Adrenal gland (tissue), 12 donors: ENCODE results near the gene LRP1-AS. TPM values are rescaled to one million over a fixed set of nuclear protein-coding genes. Genes with fewer than 3 reads are reported as not detected.

Experiments used
- DNase-seq, 7 donors: peaks; one replicate each; pipeline ENCODE4 v3.0.0-alpha.2; 2019 to 2020
- H3K27ac ChIP-seq, 5 donors: fragments of 200-600 bp; sonication (generic) in 4 of 5; 1 replicate in 3 of 5; 2 replicates in 2 of 5; pipeline versions ENCODE4 v1.5.1 to v1.8.0; 2016 to 2020; ENCODE audit warnings: mild to moderate bottlenecking in 1 of 5
- H3K27me3 ChIP-seq: fragments of 200-600 bp; 2 replicates; pipeline ENCODE4 v1.8.0; 2021
- H3K36me3 ChIP-seq, 2 donors: fragments of 200-600 bp; replicated peaks in 1 of 2; 1 replicate in 1 of 2; 2 replicates in 1 of 2; pipeline versions ENCODE4 v1.5.1 to v1.8.0; 2018 to 2022
- H3K4me1 ChIP-seq, 2 donors: fragments of 200-600 bp; replicated peaks in 1 of 2; 1 replicate in 1 of 2; 2 replicates in 1 of 2; pipeline versions ENCODE4 v1.5.1 to v1.8.0; 2018 to 2021
- H3K4me3 ChIP-seq, 4 donors: fragments of 200-600 bp; sonication (generic) in 3 of 4; one replicate each; pipeline ENCODE4 v1.5.1; 2016 to 2018
- H3K9me3 ChIP-seq, 3 donors: fragments of 200-600 bp; sonication (generic) in 1 of 3; replicated peaks in 1 of 3; 1 replicate in 2 of 3; 2 replicates in 1 of 3; pipeline versions ENCODE4 v1.5.1 to v1.8.0; 2016 to 2021
- POLR2A ChIP-seq, 2 donors: fragments of 450-650 bp; IDR thresholded peaks; one replicate each; pipeline ENCODE4 v1.6.1; 2017; ENCODE audit warnings: antibody characterized with exemption in 2 of 2, mild to moderate bottlenecking in 2 of 2, moderate library complexity in 1 of 2
- WGBS, 4 donors: extraction: QIAGEN DNeasy Blood & Tissue Kit in 2 of 4; methylation state at CpG; one replicate each; pipeline versions ENCODE4 v1.1.5 to v1.1.7; 2013 to 2017; 5-methylcytosine and 5-hydroxymethylcytosine counted together
- intact Hi-C, 2 donors: fragments of 100-400 bp; cut with DNase I; formaldehyde crosslinking; loops; one replicate each; pipeline versions ENCODE4 v1.14.1 to v1.15.0; 2022 to 2023
- polyA plus RNA-seq, 3 donors: library from polyadenylated mRNA; stranded (reverse); fragments of 200-250 nt in 2 of 3; fragments of 350-450 nt in 1 of 3; fragmentation: Illumina TruSeq in 1 of 3; extraction: RNeasy Lipid Tissue Mini Kit (QIAGEN cat#74804) in 1 of 3; gene quantifications; one replicate each; pipeline ENCODE4 v1.2.3, GENCODE V29; 2013 to 2014
- total RNA-seq, 9 donors: library from RNA; depleted of rRNA in 4 of 9; stranded (reverse); fragments of >200 nt in 4 of 9; fragments of 120-200 nt in 1 of 9; fragmentation: NEBNext Ultra II Directional in 1 of 9; extraction: Animal tissue kit (Norgen Biotek cat#: 25700) in 1 of 9; gene quantifications; one replicate each; pipeline versions ENCODE4 v1.1.0 to v1.2.4, GENCODE V29; 2013 to 2023
- TF ChIP-seq, protein P1 (sequence below), 6 experiments: fragments of 450-650 bp in 4 of 6; fragments of 200-600 bp in 2 of 6; sonication (generic) in 1 of 6; IDR thresholded peaks; 1 replicate in 5 of 6; 2 replicates in 1 of 6; pipeline versions ENCODE4 v1.5.1 to v1.8.0; 2016 to 2021; ENCODE audit warnings: antibody characterized with exemption in 6 of 6, mild to moderate bottlenecking in 2 of 6, moderate library complexity in 1 of 6
- donor health status: healthy with polysubstance abuse.
- donor health status: Bipolar disorder and iron deficiency.
- donor health status: DM: yes; HTN: yes; CAD: no.
- donor health status: DM: no; HTN: no; CAD: no.
- donor health status: DM: no; HTN: no; CAD: no.
- donor health status: DM: yes; HTN: yes; CAD: no.

Gene LRP1-AS
- total and polyA plus RNA-seq, 12 donors: not detected

DNA sequence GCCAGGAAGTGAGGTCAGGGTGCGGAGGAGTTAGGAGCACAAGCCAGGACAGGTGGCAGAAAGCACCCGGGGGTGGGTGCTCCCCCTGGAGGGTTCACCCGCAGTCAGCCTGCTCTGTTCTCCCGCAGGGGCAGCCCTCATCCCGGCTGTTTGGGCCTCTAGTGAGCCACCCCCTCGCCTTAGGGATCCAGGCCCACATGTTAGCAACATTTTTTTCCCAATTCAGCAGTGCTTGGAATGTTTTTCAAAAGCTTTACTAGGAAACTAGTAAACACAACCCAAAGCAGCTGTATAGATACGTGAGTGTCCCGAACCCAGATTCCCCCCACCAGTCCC is 40.6 kb upstream of the LRP1-AS start:
- Histone ChIP-seq H3K27ac (no peak overlapping the region), H3K4me3 (no peak overlapping the region), H3K9me3 (no peaks in the 10 kb centered on the region), H3K27me3 (no peaks in the 10 kb centered on the region), H3K36me3 (peaks cover 0 to 86% of the 10 kb centered on the region in 2 donors), H3K4me1 (no peaks in the 10 kb centered on the region)
- TF ChIP-seq POLR2A (IDR thresholded peaks at IDR 0.05): no peak
- TF ChIP-seq, protein P1, sequence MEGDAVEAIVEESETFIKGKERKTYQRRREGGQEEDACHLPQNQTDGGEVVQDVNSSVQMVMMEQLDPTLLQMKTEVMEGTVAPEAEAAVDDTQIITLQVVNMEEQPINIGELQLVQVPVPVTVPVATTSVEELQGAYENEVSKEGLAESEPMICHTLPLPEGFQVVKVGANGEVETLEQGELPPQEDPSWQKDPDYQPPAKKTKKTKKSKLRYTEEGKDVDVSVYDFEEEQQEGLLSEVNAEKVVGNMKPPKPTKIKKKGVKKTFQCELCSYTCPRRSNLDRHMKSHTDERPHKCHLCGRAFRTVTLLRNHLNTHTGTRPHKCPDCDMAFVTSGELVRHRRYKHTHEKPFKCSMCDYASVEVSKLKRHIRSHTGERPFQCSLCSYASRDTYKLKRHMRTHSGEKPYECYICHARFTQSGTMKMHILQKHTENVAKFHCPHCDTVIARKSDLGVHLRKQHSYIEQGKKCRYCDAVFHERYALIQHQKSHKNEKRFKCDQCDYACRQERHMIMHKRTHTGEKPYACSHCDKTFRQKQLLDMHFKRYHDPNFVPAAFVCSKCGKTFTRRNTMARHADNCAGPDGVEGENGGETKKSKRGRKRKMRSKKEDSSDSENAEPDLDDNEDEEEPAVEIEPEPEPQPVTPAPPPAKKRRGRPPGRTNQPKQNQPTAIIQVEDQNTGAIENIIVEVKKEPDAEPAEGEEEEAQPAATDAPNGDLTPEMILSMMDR (IDR thresholded peaks at IDR 0.05): no peak
- 77 to 85% (median 84%) methylated on average over 5 to 8 of the region's 8 CpGs for WGBS, 4 donors
- DNase-seq: no peak
- intact Hi-C loops: loop anchor here in 1 of 2 donors (10.0 kb wide), 1 partner anchor 113 kb away; the partner anchor contains the start of gene NEMP1

DNA sequence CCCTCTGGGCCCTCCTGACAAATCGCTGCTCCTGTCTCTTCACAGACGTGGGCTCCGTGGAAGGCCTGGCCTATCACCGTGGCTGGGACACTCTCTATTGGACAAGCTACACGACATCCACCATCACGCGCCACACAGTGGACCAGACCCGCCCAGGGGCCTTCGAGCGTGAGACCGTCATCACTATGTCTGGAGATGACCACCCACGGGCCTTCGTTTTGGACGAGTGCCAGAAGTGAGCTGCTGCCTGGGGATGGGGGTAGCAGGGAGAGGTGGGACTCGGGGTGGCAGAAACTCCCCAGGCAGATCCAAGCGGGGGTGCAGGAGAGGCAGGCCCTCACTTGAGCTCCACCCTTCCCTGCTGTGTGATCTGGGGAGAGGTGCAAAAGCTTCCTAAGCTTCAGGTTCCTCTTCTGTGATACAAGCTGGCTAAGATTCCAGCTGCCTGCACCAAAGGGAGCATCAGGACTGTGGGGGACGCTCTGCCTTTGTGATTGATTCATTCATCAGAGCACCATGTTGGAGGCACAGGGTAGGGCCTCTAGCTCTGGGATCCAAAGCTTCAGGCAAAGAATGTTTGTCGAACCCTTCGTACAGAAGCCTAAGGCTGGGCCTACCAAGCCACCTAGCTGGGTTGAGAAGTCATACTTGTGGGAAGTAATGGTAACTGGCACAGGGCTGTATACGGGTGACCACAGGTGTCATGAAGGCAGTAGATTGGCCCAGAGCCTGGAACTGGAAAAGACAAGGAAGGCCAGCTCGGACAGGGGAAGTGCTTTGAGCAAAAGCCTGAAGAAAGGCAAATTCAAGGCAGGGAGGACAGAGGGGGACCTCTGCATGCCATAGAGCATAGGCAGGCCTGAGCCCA is 40.0 kb upstream of the LRP1-AS start:
- WGBS, 4 donors: 67 to 72% (median 70%) methylated on average over 5 to 21 of the region's 21 CpGs
- H3K36me3 ChIP-seq: peaks cover 0 to 80% of the 10 kb centered on the region in 2 donors

DNA sequence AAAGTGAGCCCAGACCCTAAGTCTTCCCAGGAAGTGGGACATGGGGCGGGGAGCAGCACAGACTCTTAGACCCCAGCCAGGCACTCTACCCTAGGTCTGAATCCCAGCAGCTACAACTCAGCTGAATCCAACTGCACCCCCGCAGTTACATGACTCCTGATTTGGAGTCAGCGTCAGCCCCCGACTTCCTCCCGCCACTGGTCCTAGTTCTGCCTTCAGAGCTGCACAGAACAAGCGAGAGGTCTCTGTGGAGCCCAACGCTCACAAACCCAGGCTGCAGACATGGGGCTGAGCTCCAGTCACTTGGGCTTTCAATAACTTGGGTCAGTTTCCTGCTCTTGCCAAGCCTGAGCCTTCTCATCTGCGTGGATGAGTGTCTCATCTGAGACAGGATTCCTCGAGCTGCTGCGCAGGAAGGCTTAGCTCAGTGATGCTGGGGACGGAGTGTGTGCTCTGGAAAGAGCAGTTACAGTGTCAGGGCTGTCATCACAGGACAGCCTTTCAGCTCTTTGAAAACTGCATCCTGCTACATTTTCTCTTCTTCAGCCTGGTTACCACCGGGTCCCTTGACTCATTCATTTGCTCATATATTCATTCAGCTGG is 38.6 kb upstream of the LRP1-AS start:
- Histone ChIP-seq H3K4me1 (no peaks in the 10 kb centered on the region), H3K9me3 (no peaks in the 10 kb centered on the region), H3K4me3 (no peak overlapping the region), H3K27ac (no peak overlapping the region), H3K36me3 (peaks cover 0 to 74% of the 10 kb centered on the region in 2 donors), H3K27me3 (no peaks in the 10 kb centered on the region)
- 83 to 91% (median 90%) methylated on average over 11 to 12 of the region's 12 CpGs for WGBS, 4 donors
- no peak for DNase-seq
- intact Hi-C loops: loop anchor here in 1 of 2 donors (10.0 kb wide), 1 partner anchor 111 kb away; the partner anchor contains the start of gene NEMP1
- TF ChIP-seq, protein P1 (IDR thresholded peaks at IDR 0.05): no peak
- TF ChIP-seq POLR2A (IDR thresholded peaks at IDR 0.05): no peak

More for the DNA sequence above, 40.0 kb upstream of the LRP1-AS start:
- no peak overlapping the region for H3K27ac ChIP-seq
- no peak for DNase-seq
- no peaks in the 10 kb centered on the region for H3K9me3 ChIP-seq
- no peaks in the 10 kb centered on the region for H3K4me1 ChIP-seq
- H3K4me3 ChIP-seq: no peak overlapping the region
- intact Hi-C loops: loop anchor here in 1 of 2 donors (10.0 kb wide), 1 partner anchor 113 kb away; the partner anchor contains the start of gene NEMP1
- TF ChIP-seq, protein P1 (IDR thresholded peaks at IDR 0.05): no peak
- no peak for TF ChIP-seq POLR2A (IDR thresholded peaks at IDR 0.05)
- no peaks in the 10 kb centered on the region for H3K27me3 ChIP-seq

DNA sequence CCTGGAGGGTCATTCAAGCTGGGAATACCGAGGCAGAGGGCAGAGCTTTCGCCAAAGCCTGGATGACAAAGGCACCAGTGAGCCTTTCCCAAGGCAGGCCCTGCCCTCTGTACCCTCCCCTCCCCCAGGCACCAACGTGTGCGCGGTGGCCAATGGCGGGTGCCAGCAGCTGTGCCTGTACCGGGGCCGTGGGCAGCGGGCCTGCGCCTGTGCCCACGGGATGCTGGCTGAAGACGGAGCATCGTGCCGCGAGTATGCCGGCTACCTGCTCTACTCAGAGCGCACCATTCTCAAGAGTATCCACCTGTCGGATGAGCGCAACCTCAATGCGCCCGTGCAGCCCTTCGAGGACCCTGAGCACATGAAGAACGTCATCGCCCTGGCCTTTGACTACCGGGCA is 38.0 kb upstream of the LRP1-AS start:
- Histone ChIP-seq H3K27me3 (no peaks in the 10 kb centered on the region), H3K27ac (no peak overlapping the region), H3K4me3 (no peak overlapping the region), H3K36me3 (peaks cover 0 to 74% of the 10 kb centered on the region in 2 donors), H3K9me3 (no peaks in the 10 kb centered on the region), H3K4me1 (no peaks in the 10 kb centered on the region)
- intact Hi-C loops: loop anchor here in 1 of 2 donors (10.0 kb wide), 1 partner anchor 111 kb away; the partner anchor contains the start of gene NEMP1
- WGBS, 4 donors: 91 to 93% (median 92%) methylated on average over 15 to 25 of the region's 25 CpGs
- DNase-seq: no peak
- no peak for TF ChIP-seq POLR2A (IDR thresholded peaks at IDR 0.05)
- TF ChIP-seq, protein P1 (IDR thresholded peaks at IDR 0.05): no peak
